NCI-H69 (cell line): ENCODE data around the gene MYADML2.

Experiments used
- DNase-seq: peaks from one replicate; lab custom pipeline; 2025; lab: John Stamatoyannopoulos, UW

Gene MYADML2

DNA sequence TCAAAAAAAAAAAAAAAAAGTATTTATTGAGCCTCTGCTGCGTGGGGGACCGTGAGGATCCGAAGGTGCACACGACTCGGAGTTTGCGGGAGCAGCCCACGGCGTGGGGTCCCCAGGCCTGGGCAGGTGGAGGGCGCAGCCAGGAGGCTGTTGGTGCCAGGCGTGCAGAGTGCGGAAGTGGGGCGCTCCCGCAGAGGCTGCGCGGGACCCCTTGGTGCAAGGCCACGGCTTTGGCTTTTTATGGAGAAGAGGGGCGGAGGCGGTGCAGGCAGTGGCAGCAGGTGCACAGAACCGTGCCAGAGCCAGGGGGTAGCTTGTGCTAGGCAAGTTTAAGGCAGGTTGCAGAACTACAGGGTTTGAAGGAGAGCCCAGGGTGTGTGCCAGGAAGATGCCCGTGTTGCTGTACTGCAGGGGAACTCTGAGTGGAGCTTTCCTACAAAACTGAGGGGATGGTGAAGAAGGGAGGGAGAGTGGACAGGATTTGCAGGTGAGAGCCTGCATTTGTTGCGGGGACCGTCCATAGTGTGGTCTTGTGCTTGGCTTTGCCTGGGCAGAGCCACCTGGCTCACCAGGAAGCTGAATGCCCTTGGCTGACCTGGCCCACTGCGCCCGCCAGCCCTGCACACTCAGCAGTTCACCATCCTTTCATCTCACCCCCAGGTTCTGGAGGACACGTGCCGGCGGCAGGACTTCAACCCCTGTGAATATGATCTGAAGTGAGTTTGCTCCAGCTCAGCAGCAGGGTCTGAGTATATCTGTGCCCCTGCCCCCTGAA is 31.7 kb upstream of the MYADML2 start:
- DNase-seq = no peak

DNA sequence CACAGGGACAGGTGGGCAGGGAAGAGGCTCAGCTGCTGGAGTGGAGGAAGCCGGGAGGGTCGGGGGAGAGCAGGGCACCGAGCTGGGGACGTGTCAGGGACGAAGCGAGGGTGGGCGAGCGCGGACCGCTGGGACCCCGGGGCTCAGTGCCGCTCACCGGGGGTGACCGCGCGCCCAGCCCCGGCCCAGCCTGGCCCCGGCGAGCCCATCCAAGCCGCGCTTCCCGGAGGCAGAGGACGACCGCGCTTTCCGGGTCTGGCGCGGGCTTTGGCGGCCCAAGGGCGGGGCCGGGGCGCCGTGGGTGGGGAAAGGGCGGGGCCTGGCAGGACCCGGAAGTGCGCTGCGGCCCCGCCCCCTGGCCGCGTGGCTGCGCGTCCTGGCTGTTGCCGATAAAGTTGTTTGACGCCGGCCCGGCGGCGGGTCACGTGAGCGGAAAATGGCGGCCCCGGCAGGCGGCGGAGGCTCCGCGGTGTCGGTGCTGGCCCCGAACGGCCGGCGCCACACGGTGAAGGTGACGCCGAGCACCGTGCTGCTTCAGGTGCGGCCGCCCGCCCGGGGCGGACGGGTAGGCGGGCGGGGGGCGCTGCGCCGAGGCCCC is 30.3 kb upstream of the MYADML2 start, which contains the start of gene ASPSCR1:
ASPSCR1 (plus strand) TSS at position 419 of the 598 bp plus-strand sequence; CDS start at position 437, 18 bp downstream.
- DNase-seq = peak; percentile 96

GRCh38 chr17:81976332-81977210 is 29.5 kb upstream of the MYADML2 start:
- peak; percentile 72 for DNase-seq

DNA sequence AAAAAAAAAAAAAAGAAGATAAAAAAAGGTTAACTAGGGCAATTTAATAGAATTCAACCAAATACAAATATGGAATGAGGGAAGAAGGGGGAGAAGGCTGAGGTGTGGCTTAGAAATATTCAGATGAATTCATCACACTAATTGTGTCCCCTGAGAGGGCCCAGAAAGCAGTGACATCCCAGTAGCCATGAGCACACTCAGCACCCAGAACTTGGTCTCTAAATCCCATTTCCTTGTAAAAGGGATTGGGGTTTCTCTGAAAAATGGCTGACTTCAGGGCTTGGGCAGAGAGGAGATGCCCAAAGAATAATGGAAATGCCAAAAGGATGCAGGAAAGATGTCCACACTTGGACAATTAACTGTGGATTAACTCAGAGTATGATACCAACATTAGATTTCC is 26.4 kb upstream of the MYADML2 start:
- no peak for DNase-seq

DNA sequence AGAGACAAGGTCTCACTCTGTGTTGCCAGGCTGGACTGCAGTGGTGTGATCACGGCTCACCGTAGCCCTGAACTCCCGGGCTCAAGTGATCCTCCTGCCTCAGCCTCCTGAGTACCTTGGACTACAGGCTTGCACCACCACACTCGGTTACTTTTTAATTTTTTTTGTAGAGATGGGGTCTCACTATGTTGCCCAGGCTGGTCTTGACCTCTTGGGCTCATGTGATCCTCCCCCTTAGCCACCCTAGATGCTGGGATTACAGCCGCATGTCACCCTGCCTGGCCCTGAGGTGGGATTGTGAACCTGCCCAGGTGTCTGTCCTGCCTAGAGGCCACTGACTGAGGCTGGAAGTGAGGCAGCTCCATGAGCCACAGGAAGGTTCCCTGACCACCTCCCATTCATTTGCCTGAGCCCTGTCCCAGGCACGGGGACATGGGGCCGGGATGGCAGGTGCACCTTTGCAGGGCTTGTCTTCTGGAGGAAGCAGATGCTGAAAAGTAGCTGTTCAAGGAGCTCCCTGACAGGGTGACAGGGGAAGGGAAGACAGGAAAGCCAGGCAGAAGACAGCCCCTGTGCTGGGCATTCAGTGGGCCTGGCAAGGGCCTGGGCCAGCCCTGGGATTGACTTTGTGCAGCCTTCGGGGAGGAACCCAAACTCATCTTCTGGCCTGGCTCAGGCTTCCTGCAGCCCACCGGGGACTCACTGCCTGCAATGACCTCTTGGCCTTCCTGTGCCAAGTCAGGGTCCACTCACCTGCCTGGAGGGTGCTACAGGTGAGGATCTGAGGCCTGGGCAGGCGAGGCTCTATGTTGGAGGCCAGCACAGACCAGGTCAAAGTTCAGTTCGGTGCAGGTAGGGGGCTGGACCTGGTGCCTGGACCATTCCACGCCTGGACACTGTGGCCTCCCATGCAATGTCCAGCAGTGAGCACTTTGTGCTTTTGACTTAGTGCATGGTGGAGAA is 22.1 kb upstream of the MYADML2 start:
- no peak for DNase-seq

- no peak for DNase-seq
Observed at GRCh38 chr17:81968396-81968745, 21.3 kb upstream of the MYADML2 start.

- peak; percentile 83 for DNase-seq
Observed at GRCh38 chr17:81967533-81968395, 20.7 kb upstream of the MYADML2 start.

- no peak for DNase-seq
Observed at GRCh38 chr17:81967244-81967532, 20.2 kb upstream of the MYADML2 start.

DNA sequence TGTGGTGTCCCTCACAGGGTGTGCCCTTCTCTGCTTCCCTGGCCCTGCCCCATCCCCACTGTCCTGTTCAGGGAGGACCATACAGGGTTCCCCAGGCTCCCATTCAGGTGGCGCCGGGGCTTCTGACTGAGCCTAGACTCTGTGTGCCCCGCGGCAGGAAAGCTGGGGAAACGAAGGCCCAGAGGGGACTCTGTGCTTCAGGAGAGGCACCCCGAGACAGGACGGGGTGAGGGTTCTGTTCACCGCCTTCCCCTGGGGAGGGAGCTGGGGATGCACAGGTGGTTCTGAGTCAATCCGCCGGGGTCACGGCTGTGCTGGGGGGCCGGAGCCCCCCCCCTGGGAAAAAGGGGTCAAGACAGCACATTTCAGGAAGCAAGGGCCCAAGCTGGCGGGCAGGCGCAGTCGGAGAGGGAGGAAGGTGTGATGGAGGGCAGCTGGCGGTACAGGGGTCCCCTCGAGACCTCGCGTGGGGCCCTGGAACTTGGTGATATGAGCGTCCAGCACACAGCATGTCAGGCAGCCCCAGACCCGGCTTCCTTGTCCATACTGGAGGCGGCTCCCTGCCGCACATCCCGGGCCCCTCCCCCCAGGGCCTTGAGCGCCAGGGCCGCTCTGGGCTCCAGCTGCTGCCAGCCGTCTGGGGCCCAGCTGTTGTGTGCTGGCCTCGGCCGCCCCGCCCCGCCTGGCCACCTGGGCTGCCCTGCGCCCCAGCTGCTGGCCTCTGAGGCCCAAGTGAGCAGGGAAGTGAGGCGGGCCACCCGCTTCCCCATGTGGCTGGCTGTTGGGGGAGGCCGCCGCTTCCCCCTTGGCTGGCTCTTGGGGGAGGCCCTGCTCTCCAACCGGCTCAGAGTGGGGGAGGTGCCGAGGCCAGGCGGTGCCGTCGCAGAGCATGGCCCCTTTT is 19.6 kb upstream of the MYADML2 start:
- DNase-seq = peak; percentile 82

DNA sequence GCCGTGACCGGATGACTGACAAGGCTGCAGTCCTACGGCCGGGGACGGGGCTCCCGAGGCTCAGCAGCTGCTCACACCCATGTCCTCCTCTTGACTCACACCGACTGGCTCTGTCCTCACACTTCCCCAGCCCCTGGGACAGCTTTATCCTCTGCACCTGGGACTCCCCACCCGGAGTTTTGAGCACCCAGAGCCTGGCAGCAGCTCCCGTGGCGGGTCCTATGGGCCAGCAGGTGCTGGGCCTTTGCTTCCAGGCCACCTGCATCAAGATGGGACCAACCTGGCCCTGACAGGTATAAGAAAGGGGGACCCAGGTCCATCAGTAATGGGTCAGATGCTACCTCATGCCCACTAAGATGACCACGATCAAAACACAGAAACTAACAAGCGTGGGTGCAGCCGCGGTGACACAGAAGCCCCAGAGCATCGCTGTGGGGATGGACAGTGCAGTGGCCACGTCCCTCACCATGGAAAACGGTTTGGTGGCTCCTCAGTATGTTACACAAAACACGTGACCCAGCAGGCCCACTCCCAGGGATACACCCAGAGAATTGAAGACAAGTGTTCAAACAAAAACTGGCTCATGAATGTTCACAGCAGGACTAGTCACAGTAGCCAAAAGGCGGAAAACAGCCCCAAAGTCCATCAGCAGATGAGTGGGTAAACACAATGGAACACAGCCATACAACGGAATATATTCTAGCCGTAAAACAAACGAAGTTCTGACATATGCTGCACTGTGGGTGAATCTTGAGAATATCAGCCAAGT is 17.2 kb upstream of the MYADML2 start:
- no peak for DNase-seq

- peak; percentile 28 for DNase-seq
Observed at GRCh38 chr17:81962499-81963441, 15.7 kb upstream of the MYADML2 start.

GRCh38 chr17:81961521-81962498 is 14.8 kb upstream of the MYADML2 start:
- peak; percentile 69 for DNase-seq

DNA sequence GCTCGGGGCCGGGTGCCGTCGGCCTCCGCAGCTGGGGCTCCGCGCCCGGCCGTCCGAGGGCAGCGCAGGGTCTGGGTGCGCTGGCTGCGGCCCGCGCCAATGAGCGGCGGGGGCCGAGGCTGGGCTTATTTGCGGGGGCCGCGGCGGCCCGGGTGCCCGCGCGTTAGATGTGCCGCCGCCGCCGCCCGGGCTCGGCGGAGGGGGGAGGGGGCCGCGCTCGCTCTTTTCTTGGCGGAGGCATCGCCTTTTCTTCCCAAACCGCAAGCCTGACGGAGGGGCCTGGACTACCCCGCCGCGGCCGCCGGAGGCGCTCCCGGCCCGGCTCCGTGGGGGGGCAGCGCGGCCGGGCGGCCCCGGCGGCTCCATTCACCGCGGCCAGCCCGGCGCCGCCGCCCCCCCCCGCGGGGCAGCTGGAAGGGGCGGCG is 14.1 kb upstream of the MYADML2 start, which contains the start of gene NOTUM:
NOTUM (minus strand) TSS at position 101 of the 425 bp plus-strand sequence. CDS start 278 bp downstream, outside the sequence.
- peak; percentile 82 for DNase-seq

- peak; percentile 67 for DNase-seq
Observed at GRCh38 chr17:81960130-81960958, 13.3 kb upstream of the MYADML2 start.

DNA sequence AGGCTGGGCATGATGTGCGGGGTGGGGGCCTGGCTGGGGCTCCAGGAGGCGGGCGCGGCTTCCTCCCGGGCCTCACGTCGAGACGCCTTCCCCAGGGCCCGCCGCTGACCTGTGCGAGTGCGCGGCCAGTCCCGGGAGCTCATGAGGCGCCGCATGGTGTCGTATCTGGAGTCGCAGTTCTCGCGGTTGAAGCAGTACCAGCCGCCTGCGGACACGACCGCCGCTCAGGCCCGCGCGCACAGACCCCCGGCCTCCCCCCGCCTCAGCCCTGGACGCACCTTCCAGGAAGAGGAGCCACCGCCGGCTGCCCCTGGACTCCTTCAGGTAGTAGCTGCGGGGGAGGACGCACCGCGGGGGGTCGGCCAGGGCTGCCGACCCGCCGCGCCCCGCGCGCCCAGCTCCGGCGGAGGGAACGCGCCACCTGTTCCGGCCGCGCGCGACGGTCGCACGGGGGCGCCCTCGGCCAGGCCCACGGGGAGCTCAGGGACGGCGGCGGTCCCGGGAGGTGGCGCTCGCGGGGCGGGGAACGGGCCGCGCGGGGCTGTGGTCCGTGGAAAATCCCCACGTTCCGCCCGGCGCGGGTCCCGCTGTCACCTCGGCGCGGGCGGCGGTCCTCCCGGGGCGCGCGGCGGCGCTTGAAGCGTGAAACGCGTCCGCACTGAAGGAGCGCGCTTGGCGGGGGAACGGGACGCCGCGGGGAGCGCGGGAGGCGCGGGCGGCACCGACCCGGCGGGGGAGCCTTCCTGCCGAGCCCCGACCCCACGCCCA is 12.5 kb upstream of the MYADML2 start:
- peak; percentile 84 for DNase-seq
